PC-3 (cell line): ENCODE measurements around the gene PCDHGB1. TPM values are rescaled to one million over a fixed set of nuclear protein-coding genes. Genes with fewer than 3 reads are reported as not detected.
A peak's percentile ranks its signal among the peaks of the same experiment; 100 is the strongest.
"Not testable (repeated sequence)": the region's sequence is repeated elsewhere in the genome, so short reads cannot be mapped to it uniquely, and the experiment has no call there.

Source experiments
- ATAC-seq: fragments of 200-7000 bp; cut with Tn5 transposase; 2 replicates; pipeline ENCODE4 v1.9.1; 2020; ENCODE audit warnings: mild to moderate bottlenecking, moderate library complexity
- BruUV-seq: library from RNA; stranded (reverse); fragments of 400-500 nt; replicated peaks from 2 replicates; lab custom pipeline; 2021; lab: Mats Ljungman, UMichigan
- CTCF ChIA-PET: fragments of 300-600 bp; sonication (Branson Sonifier 250); formaldehyde crosslinking; loops from one replicate; lab custom pipeline; 2022; ENCODE audit warnings: antibody characterized with exemption; lab: Charles Lee
- POLR2A ChIA-PET: fragments of 300-600 bp; sonication (Branson Sonifier 250); formaldehyde crosslinking; loops from one replicate; lab custom pipeline; 2022; ENCODE audit warnings: antibody characterized with exemption; ENCODE audit not compliant: unreplicated experiment; lab: Charles Lee
- DNase-seq: peaks from one replicate; pipeline ENCODE4 v3.0.0-alpha.2; 2015
- H2AFZ ChIP-seq: fragments of 300-600 bp; sonication (generic); 2 replicates; pipeline ENCODE4 v1.6.0; 2016; ENCODE audit warnings: antibody characterized with exemption, low read length
- H3F3A ChIP-seq: fragments of 300-600 bp; sonication (generic); one replicate; pipeline ENCODE4 v1.6.0; 2017; ENCODE audit warnings: antibody characterized with exemption, low read length, control low read depth, mild to moderate bottlenecking; ENCODE audit not compliant: unreplicated experiment
- H3K27ac ChIP-seq: fragments of 300-600 bp; sonication (generic); 2 replicates; pipeline ENCODE4 v1.5.1; 2016; ENCODE audit warnings: mild to moderate bottlenecking, low read length
- H3K27me3 ChIP-seq: fragments of 300-600 bp; sonication (generic); 2 replicates; pipeline ENCODE4 v1.6.1; 2016; ENCODE audit warnings: low read length, mixed read lengths
- H3K36me3 ChIP-seq: fragments of 300-600 bp; sonication (generic); 2 replicates; pipeline ENCODE4 v1.6.1; 2016; ENCODE audit warnings: low read depth, mixed run types, low read length, mixed read lengths
- H3K4me1 ChIP-seq: fragments of 300-600 bp; sonication (generic); 2 replicates; pipeline ENCODE4 v1.5.1; 2016; ENCODE audit warnings: low read length; ENCODE audit not compliant: insufficient read depth
- H3K4me2 ChIP-seq: fragments of 300-600 bp; sonication (generic); 2 replicates; pipeline ENCODE4 v1.6.0; 2016; ENCODE audit warnings: low read length
- H3K4me3 ChIP-seq: fragments of 300-600 bp; sonication (generic); 2 replicates; pipeline ENCODE4 v1.5.1; 2016; ENCODE audit warnings: mild to moderate bottlenecking, low read length, mixed read lengths
- H3K79me2 ChIP-seq: fragments of 300-600 bp; sonication (generic); 2 replicates; pipeline ENCODE4 v1.6.1; 2017; ENCODE audit warnings: low read length, mixed read lengths
- H3K9ac ChIP-seq: fragments of 300-600 bp; sonication (generic); 2 replicates; pipeline ENCODE4 v1.6.0; 2016; ENCODE audit warnings: mild to moderate bottlenecking, low read length
- H3K9me2 ChIP-seq: fragments of 300-600 bp; sonication (generic); replicated peaks from 2 replicates; pipeline ENCODE4 v1.6.1; 2016; ENCODE audit warnings: mixed run types, low read length, mixed read lengths
- H3K9me3 ChIP-seq: fragments of 300-600 bp; sonication (generic); 2 replicates; pipeline ENCODE4 v1.6.1; 2016; ENCODE audit warnings: low read length, mixed read lengths
- H4K20me1 ChIP-seq: fragments of 300-600 bp; sonication (generic); 2 replicates; pipeline ENCODE4 v1.6.1; 2016; ENCODE audit warnings: low read length, mixed read lengths
- EZH2 ChIP-seq: fragments of 300-600 bp; sonication (generic); IDR thresholded peaks from one replicate; pipeline ENCODE4 v1.6.1; 2017; ENCODE audit warnings: antibody characterized with exemption, mild to moderate bottlenecking, low read length; ENCODE audit not compliant: unreplicated experiment
- EZH2phosphoT487 ChIP-seq: fragments of 300-600 bp; sonication (generic); IDR thresholded peaks from 2 replicates; pipeline ENCODE4 v1.6.1; 2018; ENCODE audit warnings: mild to moderate bottlenecking, antibody characterized with exemption, low read length, borderline replicate concordance
- intact Hi-C: fragments of 100-400 bp; cut with micrococcal nuclease; formaldehyde crosslinking; loops from 2 replicates; pipeline ENCODE4 v1.9.0; 2023
- total RNA-seq: library from RNA; depleted of rRNA; stranded (reverse); fragments of >200 nt; gene quantifications from 2 replicates; pipeline ENCODE4 v1.2.3, GENCODE V29; 2014
- TF ChIP-seq, protein P1 (sequence below): fragments of 300-600 bp; sonication (generic); conservative IDR thresholded peaks from 2 replicates; pipeline ENCODE4 v1.5.1; 2017; ENCODE audit warnings: antibody characterized with exemption, low read depth, mild to moderate bottlenecking, low read length

PCDHGB1 gene
- total RNA-seq, 1 experiment from 2014 or later, result 0.04 TPM

DNA sequence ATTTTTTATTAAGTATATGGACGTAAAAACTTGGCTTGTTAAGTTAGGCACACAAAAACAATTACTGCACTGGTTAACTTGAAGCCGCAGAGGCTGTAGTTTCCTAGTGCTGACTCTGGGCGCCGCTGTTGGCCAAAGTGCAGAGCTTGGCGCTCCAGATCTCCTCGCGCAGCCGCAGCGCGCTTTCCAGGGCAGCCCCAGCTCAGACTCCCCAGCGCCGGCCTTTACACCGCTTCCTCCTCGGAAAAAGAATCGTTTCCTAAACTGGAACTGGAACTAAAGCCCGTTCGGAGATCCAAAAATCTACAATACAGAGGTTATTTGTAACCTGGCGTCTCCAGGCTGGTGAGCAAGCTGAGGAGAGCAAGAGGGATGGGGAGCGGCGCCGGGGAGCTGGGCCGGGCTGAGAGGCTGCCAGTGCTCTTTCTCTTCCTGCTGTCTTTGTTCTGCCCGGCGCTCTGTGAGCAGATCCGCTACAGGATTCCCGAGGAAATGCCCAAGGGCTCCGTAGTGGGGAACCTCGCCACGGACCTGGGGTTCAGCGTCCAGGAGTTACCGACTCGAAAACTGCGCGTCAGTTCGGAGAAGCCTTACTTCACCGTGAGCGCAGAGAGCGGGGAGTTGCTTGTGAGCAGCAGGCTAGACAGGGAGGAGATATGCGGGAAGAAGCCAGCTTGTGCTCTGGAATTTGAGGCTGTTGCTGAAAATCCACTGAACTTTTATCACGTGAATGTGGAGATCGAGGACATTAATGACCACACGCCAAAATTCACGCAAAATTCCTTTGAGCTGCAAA, 48.1 kb downstream of the PCDHGB1 start, which contains the start of gene PCDHGB5:
Gene PCDHGB5, plus strand, starts transcription at position 192 of the 796 bp plus-strand sequence. Its CDS starts 181 bp downstream, at position 373.
- H3K4me1 ChIP-seq, H3K79me2 ChIP-seq, H3F3A ChIP-seq, H4K20me1 ChIP-seq, H3K9me3 ChIP-seq, H3K9me2 ChIP-seq, H3K27me3 ChIP-seq, H3K27ac ChIP-seq, H3K36me3 ChIP-seq: not testable (repeated sequence)
- TF ChIP-seq, protein P1, sequence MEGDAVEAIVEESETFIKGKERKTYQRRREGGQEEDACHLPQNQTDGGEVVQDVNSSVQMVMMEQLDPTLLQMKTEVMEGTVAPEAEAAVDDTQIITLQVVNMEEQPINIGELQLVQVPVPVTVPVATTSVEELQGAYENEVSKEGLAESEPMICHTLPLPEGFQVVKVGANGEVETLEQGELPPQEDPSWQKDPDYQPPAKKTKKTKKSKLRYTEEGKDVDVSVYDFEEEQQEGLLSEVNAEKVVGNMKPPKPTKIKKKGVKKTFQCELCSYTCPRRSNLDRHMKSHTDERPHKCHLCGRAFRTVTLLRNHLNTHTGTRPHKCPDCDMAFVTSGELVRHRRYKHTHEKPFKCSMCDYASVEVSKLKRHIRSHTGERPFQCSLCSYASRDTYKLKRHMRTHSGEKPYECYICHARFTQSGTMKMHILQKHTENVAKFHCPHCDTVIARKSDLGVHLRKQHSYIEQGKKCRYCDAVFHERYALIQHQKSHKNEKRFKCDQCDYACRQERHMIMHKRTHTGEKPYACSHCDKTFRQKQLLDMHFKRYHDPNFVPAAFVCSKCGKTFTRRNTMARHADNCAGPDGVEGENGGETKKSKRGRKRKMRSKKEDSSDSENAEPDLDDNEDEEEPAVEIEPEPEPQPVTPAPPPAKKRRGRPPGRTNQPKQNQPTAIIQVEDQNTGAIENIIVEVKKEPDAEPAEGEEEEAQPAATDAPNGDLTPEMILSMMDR, result peak; percentile 65
- ATAC-seq (peak; percentile 98), DNase-seq (peak; percentile 68)
- intact Hi-C loops, result loop anchor here (1.0 to 5.0 kb wide), 5 partner anchors 33 to 166 kb away; partner anchors contain the start of gene PCDHGA5
- H3K4me3 ChIP-seq, result peak within 1 kb of the TSS; percentile 64
- CTCF ChIA-PET, result interaction anchor here (0.6 to 2.4 kb wide), 5 partner anchors 19 to 163 kb away, joined by 3 to 8 read pairs (median 4); partner anchors contain the start of gene PCDHGA5
- peak within 1 kb of the TSS; percentile 70 for H3K4me2 ChIP-seq
- peak within 1 kb of the TSS; percentile 59 for H3K9ac ChIP-seq
- peak within 1 kb of the TSS; percentile 73; the same call in 1 of the 2 replicates for H2AFZ ChIP-seq
- POLR2A ChIA-PET, result interaction anchor here (0.7 kb wide), 1 partner anchor 166 kb away, joined by 5 read pairs; no protein-coding TSS in a partner anchor
- BruUV-seq, result TSS peak; percentile 66

DNA sequence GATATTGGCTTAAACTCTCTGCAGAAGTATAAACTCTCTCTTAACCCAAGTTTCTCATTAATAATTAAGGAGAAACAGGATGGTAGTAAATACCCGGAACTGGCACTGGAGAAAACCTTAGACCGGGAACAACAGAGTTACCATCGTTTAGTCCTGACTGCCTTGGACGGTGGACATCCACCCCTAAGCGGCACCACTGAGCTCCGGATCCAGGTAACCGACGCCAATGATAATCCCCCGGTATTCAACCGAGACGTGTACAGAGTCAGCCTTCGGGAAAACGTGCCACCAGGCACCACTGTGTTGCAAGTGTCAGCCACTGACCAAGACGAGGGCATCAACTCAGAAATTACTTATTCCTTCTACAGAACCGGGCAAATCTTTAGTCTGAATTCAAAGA, 48.7 kb downstream of the PCDHGB1 start:
- H3K27ac ChIP-seq, result no peak overlapping the region
- no peaks in the 10 kb centered on the region for H3K4me1 ChIP-seq
- no peak overlapping the region for H3K9ac ChIP-seq
- ChIA-PET CTCF (interaction anchor here (2.4 kb wide), 1 partner anchor 126 kb away, joined by 7 read pairs; no protein-coding TSS in a partner anchor), POLR2A (no interaction called here)
- intact Hi-C loops, result loop anchor here (5.0 kb wide), 1 partner anchor 109 kb away; no protein-coding TSS in a partner anchor
- no peak overlapping the region for H2AFZ ChIP-seq
- DNase-seq, result no peak
- H4K20me1 ChIP-seq, result no peaks in the 10 kb centered on the region
- H3K36me3 ChIP-seq, result peaks cover 9% of the 10 kb centered on the region; the same call in 1 of the 2 replicates
- no TSS peak for BruUV-seq
- no peaks in the 10 kb centered on the region for H3K79me2 ChIP-seq
- ATAC-seq, result no peak
- no peaks in the 10 kb centered on the region for H3K9me2 ChIP-seq
- H3K9me3 ChIP-seq, result peaks cover 7% of the 10 kb centered on the region; the same call in 1 of the 2 replicates
- H3K4me3 ChIP-seq, result peak overlapping the region; percentile 23
- H3F3A ChIP-seq, result no peaks in the 10 kb centered on the region
- H3K27me3 ChIP-seq, result no peaks in the 10 kb centered on the region
- no peak overlapping the region for H3K4me2 ChIP-seq
- TF ChIP-seq, protein P1, result no peak
- TF ChIP-seq EZH2 (no peak), EZH2phosphoT487 (no peak)
